ENCODE data around the gene PRSS27.

The PRSS27 gene

DNA sequence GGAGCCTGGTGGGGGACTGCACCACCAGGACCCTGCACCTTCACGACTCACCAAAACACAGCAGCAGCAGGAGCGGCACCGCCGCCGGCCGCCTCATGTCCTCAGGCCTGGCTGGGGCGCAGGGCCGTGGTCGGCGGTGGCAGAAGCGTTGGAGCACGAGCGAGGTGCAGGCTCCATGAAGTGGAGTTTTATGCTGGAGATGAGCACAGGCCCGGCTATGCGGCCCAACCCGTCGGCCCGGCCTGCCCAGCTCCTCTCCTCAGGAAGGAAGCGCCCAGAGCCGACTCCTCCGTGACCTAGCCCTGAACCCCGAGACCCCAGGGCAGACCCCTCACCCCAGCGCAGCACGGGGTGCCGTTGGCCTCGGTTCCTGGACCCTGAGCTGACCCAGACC, at the start of gene PRSS27:
Gene PRSS27, minus strand, starts transcription at position 161 of the 394 bp plus-strand sequence. Its CDS starts 64 bp downstream, at position 97.
- no peak for DNase-seq

DNA sequence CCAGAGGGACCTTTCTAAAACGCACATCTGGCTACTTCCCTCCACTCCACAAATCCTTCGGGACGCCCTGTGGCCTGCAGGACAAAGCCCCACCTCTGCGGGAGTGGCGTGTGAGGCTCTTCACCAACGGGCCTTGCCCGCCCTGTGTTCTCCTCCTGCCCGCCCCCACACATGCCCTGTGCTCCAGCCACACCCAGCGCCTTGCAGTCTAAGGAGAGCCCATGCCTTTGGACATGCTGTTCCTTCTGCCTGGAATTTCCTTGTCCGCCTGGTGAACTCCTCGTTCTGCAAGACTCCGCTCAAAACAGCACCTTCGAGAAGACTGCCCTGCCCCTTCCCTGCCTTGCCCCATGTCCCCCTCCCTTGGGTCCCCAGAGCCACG, 49.6 kb upstream of the PRSS27 start:
- no peak for DNase-seq

DNA sequence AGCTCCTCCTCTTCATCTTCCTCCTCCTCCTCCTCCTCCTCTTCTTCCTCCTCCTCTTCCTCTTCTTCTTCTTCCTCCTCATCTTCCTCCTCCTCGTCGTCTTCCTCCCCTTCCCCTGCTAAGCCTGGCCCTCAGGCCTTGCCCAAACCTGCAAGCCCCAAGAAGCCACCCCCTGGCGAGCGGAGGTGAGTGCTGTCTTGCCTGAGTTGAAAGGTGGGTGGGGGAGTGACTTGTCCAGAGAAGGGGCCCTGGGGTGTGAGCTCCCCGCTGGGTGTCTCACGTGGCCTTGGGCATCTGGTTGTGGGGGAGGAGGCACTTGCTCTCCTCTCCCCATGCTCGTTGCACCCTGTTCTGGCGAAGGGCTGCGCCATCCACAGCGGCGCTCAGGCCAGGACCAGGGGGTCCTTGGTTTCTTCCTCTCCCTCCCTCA, 49.1 kb upstream of the PRSS27 start:
- DNase-seq = no peak

DNA sequence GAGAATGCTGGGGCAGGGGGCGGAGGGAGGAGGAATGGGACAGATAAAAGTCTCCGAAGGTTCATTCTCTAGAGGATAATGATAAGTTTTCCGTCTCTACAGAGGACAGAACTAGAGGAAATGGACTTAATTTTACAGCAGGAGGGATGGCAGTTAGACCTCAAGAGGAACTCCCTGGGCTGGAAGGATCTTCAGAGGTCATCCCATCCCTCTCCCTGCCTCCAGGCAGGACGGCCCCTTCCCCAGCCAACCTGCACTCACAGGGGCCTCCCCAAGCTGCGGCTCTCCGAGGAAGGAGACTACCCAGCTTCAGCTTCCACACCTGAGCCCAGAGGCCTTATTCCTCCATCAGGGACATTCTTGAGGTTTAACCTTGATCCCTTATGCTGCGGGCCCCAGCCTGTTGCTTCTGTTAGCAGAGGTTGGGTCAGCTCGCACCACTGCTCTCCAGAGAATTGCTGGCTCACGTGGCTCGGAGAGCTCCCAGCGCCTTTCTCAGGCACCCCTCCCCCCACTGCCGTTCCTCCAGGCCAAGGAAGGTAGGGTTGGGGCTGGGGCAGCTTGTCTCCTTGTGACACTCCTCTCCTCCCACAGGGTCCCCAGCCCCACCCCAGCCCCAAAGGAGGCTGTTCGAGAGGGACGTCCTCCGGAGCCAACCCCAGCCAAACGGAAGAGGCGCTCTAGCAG, 48.5 kb upstream of the PRSS27 start:
- no peak for DNase-seq

DNA sequence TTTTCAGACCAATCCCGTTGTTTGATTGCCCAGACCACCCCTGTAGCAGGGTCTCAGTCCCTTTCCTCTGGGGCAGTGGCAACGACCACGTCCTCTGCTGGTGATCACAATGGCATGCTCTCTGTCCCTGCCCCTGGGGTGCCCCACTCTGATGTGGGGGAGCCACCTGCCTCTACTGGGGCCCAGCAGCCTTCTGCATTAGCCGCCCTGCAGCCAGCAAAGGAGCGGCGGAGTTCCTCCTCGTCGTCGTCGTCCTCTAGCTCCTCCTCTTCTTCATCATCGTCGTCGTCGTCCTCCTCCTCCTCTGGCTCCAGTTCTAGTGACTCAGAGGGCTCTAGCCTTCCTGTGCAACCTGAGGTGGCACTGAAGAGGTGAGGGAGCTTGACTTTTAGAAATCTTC, 47.9 kb upstream of the PRSS27 start:
- DNase-seq = no peak

DNA sequence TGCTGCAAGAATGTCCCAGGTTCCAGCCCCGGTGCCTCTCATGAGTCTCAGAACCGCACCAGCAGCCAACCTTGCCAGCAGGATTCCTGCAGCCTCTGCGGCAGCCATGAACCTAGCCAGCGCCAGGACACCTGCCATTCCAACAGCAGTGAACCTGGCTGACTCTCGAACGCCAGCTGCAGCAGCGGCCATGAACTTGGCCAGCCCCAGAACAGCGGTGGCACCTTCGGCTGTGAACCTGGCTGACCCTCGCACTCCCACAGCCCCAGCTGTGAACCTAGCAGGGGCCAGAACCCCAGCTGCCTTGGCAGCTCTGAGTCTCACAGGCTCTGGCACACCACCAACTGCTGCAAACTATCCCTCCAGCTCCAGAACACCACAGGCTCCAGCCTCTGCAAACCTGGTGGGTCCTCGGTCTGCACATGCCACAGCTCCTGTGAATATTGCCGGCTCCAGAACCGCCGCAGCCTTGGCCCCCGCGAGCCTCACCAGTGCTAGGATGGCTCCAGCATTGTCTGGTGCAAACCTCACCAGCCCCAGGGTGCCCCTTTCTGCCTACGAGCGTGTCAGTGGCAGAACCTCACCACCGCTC, 47.2 kb upstream of the PRSS27 start:
- no peak for DNase-seq

DNA sequence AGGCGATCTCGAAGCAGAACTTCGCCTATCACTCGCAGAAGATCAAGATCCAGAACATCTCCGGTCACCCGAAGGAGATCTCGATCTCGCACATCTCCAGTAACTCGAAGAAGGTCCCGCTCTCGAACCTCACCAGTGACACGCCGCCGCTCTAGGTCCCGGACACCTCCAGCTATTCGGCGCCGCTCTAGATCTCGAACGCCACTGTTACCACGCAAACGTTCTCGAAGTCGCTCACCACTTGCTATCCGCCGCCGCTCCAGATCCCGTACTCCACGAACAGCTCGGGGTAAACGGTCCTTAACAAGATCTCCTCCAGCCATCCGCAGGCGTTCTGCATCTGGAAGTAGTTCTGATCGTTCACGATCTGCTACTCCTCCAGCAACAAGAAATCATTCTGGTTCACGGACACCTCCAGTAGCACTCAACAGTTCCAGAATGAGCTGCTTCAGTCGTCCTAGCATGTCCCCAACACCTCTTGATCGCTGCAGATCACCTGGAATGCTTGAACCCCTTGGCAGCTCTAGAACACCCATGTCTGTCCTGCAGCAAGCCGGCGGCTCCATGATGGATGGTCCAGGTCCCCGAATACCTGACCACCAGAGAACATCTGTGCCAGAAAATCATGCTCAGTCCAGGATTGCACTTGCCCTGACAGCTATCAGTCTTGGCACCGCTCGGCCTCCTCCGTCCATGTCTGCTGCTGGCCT, 46.6 kb upstream of the PRSS27 start:
- DNase-seq = no peak

DNA sequence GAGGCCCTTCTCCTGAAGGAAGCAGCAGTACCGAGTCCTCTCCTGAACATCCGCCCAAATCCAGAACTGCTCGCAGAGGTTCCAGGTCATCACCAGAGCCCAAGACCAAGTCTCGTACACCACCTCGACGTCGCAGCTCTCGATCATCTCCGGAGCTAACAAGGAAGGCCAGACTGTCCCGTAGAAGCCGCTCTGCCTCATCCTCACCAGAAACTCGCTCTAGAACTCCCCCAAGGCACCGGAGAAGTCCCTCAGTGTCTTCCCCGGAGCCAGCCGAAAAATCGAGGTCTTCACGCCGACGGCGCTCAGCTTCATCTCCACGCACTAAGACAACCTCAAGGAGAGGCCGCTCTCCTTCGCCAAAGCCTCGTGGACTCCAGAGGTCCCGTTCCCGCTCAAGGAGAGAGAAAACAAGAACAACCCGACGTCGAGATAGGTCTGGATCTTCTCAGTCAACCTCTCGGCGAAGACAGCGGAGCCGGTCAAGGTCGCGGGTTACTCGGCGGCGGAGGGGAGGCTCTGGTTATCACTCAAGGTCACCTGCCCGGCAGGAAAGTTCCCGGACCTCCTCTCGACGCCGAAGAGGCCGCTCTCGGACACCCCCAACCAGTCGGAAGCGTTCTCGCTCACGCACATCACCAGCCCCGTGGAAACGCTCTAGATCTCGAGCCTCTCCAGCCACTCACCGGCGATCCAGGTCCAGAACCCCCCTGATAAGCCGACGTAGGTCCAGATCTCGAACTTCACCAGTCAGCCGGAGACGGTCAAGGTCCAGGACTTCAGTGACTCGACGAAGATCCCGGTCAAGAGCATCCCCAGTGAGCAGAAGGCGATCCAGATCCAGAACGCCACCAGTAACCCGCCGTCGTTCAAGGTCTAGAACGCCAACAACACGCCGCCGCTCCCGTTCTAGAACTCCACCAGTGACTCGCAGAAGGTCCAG, 45.7 kb upstream of the PRSS27 start:
- DNase-seq = no peak

DNA sequence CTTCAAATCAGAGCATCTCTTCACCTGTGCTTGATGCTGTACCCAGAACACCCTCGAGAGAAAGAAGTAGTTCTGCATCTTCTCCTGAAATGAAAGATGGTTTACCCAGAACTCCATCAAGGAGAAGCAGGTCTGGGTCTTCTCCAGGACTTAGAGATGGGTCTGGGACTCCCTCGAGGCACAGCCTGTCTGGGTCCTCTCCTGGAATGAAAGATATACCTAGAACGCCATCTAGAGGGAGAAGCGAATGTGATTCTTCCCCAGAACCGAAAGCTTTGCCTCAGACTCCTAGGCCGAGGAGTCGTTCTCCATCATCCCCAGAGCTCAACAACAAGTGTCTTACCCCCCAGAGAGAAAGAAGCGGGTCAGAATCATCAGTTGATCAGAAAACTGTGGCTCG, 44.7 kb upstream of the PRSS27 start:
- DNase-seq = no peak

DNA sequence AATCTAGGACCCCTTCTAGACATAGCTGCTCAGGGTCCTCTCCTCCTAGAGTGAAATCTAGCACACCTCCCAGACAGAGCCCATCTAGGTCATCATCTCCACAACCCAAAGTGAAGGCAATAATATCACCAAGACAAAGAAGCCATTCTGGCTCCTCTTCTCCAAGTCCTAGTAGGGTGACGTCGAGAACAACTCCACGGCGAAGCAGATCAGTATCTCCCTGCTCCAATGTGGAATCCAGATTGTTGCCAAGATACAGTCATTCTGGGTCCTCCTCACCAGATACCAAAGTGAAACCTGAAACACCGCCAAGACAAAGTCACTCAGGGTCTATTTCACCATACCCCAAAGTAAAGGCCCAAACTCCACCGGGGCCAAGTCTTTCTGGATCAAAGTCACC, 43.1 kb upstream of the PRSS27 start:
- no peak for DNase-seq

DNA sequence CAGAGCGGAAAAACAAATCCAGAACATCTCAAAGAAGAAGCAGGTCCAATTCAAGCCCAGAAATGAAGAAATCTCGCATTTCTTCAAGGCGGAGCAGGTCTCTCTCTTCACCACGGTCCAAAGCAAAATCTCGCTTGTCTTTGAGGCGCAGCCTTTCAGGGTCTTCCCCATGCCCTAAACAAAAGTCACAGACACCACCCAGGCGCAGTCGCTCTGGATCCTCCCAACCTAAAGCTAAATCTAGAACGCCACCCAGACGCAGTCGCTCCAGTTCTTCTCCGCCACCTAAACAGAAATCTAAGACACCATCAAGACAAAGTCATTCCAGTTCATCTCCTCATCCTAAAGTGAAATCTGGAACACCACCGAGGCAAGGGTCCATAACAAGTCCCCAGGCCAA, 42.7 kb upstream of the PRSS27 start:
- DNase-seq = no peak

DNA sequence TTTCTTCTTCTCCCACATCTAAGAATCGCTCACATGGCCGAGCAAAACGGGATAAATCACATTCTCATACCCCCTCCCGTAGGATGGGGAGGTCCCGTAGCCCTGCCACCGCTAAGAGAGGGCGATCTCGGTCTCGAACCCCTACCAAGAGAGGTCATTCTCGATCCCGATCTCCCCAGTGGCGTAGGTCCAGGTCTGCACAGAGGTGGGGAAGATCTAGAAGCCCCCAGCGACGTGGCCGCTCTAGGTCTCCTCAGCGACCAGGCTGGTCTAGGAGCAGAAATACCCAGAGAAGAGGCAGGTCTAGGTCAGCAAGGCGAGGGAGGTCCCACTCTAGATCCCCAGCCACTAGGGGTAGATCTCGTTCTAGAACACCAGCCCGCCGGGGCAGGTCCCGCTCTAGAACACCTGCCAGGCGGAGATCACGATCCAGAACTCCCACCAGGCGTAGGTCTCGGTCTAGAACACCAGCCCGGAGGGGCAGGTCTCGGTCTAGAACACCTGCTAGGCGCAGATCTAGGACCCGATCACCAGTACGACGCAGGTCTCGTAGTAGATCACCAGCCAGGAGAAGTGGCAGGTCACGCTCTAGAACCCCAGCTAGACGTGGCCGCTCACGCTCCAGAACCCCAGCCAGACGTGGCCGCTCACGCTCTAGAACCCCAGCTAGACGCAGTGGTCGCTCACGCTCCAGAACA, 42.0 kb upstream of the PRSS27 start:
- no peak for DNase-seq

DNA sequence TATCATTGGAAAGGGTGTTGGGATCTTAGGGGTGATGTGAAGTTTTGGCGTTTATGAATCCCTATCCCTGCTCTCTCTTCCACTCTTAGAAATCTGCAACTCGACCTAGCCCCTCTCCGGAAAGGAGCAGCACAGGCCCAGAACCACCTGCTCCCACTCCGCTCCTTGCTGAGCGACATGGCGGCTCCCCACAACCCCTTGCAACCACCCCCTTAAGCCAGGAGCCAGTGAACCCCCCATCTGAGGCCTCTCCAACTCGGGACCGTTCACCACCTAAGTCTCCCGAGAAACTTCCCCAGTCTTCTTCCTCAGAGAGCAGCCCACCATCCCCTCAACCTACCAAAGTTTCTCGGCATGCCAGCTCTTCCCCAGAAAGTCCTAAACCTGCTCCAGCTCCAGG, 41.4 kb upstream of the PRSS27 start:
- no peak for DNase-seq

DNA sequence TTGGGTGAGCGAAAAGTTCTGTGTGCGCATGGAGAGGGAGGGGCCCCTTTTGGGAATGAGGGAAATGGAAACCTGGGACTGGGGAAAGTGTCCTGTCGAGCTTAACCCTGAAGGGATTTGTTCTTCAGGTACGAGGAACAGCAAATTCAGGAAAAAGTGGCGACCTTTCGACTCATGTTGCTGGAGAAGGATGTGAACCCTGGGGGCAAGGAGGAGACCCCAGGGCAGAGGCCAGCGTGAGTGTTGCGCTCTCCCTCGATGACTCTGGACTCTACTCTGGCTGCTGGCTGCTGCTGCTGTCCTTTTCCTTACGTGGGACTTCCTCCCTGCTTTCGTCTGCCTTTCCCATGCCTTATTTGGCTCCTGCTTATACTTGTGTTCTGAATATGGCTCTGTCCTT, 37.3 kb upstream of the PRSS27 start:
- DNase-seq = no peak

DNA sequence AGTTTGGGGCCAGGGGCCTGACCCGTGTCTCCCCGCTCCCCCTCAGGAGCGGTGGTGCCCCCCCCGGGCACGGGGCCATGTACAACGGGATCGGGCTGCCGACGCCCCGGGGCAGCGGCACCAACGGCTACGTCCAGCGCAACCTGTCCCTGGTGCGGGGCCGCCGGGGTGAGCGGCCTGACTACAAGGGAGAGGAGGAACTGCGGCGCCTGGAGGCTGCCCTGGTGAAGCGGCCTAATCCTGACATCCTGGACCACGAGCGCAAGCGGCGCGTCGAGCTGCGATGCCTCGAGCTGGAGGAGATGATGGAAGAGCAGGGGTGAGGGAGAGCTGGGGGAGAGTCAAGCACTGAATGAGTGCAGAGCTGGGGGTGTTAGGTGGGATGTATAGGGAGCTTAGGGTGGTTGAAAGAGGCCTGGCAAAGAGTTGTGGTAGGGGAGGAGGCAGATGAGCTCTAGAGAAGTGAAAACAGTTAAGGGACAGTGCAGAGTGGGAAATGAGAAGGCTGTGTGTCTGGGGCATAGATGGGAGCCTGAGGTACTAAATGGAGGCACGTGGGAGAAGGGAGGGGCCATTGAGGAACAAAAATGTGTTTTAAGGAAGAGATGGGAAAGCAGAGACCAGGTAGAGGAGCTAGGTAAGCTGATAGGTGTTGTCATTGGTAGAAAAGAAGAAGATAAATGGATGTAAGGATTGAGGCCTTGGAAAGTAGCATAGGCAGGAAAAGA, 36.4 kb upstream of the PRSS27 start:
- DNase-seq = no peak

DNA sequence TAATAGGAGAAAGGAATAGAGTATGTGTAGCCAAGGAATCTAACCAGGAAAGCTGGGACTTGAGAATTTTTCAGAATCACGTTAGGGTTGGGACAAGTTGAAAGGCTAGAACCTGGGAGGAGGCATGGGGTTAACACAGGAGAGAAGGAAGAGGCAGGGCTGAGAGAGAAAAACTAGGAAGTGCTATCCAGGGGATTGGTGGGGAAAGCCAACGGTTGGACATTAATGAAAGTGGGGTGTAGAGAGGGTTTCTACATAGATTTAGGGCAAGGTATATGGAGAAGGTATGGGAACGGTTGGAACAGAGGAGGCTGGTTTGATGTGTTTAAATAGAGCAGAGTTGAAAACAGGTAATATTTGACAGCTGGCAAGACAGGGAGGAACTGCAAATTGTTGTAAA, 35.1 kb upstream of the PRSS27 start:
- DNase-seq = no peak

DNA sequence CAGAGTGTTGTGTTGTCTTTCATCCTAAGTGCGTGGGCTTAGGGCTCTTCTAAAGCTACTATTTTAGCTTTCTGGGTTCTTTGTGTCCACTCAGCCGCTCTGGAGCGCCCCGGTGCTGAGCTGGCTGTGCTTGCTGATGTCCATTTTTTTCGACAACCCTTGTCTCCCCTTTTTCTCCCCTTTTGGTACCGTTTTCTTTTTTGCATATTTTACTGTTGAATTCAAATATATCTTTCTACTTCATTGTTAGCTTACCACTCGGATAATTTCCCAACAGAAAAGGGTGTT, 33.7 kb upstream of the PRSS27 start:
- no peak for DNase-seq

DNA sequence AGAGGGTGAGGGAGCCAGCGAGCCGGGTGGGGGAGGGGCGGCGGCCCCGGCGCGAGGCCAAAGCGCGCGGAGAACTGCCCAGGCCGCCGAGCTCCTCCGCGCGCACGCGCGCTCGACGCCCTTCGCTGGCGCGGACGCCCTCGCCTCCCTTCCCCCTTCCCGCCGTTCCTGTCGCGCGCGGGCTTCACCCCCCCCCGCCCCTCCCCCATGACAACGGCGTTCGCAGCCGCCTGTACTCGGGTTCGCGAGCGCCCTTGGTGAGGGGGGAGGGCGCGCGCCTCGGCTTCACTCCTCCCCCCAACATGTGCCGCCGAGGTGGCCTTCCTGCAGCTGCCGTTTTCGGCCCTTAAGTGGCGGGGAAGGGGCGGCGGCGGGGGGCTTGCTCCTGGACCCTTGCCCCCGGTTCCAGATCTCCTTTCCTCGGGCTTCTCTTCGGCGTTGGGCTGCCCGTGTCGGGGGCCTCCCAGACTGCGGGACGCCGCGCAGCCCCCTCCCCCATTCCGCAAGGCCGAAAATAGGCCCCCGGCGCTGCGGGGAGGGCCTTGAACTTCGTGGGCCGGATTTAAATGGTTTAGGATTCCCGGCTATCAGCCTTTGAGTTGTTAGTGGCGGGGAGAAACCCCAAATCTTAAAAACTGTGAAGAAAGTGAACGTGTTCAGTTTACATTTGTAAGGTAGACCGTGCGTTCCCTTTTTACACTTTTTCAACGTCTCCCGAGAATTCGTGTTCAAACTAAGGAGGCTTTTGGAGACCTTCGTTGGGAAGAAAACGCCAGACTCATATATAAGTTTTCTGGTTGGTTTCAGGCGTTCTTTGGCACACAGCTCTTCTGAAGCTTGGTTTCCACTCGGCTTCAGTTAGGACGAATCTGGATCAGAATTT, 33.1 kb upstream of the PRSS27 start:
- DNase-seq = peak; percentile 91

DNA sequence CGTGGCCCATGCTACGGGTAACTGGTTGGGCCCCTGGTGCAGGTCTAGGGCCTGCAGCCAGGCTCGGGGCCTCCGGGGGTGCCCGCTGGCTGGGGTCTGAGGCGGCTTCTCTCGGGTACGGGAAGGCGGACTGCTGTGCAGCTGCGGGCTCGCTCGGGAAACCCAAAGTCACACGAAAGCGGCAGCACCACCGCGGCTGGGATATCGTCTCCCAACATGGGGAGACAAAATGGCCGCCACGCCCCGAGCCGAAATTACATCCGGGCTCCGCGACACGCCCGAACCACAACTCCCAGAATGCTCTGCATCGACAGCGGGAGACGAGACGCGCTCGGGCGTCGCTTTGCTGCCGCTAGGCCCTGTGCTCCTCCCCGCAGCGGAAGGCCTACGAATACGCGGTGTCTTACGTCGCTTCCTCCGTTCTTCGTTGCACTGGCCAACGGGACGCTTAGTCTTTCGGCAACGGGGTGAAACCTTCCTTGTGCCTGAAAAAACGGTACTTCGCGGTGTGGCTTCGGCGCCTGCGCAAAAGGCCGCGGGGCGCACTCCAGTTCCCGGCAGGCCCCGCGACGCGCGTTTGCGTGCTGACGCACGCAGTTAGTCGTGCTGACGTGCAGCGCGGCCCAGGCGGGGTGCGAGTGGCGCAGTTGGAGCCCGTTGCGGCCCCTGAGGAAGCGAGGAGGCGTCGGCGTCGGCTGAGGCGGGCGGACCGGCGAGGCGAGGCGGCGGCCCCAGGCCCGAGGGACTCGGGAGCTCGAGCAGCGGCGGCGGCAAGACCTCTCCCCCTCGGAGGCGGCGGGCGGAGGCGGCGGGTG, 32.2 kb upstream of the PRSS27 start, which contains the start of gene SRRM2:
Gene SRRM2, plus strand, starts transcription at position 604 of the 815 bp plus-strand sequence. CDS start 3,727 bp downstream, outside the sequence.
- DNase-seq = peak; percentile 97

DNA sequence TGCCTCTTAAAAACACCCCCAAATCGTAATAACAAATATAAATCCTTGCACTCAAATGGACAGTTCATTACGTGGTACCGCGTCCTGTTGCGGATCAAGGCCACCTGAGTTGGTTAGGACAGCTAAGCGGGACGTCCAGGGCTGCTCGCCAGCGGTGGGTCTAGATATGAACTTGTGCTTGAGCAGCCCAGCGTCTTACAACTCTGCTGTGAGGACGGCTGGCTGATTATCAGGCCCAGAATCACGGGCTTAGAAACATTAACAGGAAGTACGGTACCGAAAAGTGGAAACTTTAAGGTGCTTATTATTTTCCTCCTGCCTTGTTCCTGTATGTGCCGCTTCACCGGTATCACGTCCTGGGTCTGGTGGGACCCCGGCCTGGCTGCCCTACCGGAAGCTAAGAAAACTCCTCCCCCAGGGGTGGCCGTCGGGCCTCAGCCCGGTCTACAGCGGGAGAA, 31.6 kb upstream of the PRSS27 start:
- DNase-seq = no peak
